SK-N-SH treated with all-trans-retinoic acid at 6 μM for 48 hours (cell line): ENCODE measurements around the gene SLC1A4.

ENCODE experiments used
- ATAC-seq: fragments of 200-7000 bp; cut with Tn5 transposase; 3 replicates; pipeline ENCODE4 v1.9.1; 2020; ENCODE audit warnings: mild to moderate bottlenecking, moderate library complexity
- ARNTL ChIP-seq: fragments of 450-650 bp; formaldehyde crosslinking; IDR thresholded peaks from 2 replicates; pipeline ENCODE4 v1.5.0; 2020; ENCODE audit warnings: low read depth, mild to moderate bottlenecking, moderate library complexity, borderline replicate concordance
- BACH2 ChIP-seq: fragments of 250-450 bp; sonication (Bioruptor Pico); IDR thresholded peaks from 2 replicates; pipeline ENCODE4 v1.9.0; 2021; ENCODE audit warnings: mild to moderate bottlenecking, borderline replicate concordance
- CSDC2 ChIP-seq: fragments of 250-450 bp; sonication (Bioruptor Pico); IDR thresholded peaks from 2 replicates; pipeline ENCODE4 v1.5.0; 2020; ENCODE audit warnings: mild to moderate bottlenecking, moderate library complexity
- ESRRG ChIP-seq: fragments of 250-450 bp; sonication (Bioruptor Pico); IDR thresholded peaks from 2 replicates; pipeline ENCODE4 v1.6.1; 2021; ENCODE audit warnings: mild to moderate bottlenecking
- ISL1 ChIP-seq: fragments of 250-450 bp; sonication (Bioruptor Pico); IDR thresholded peaks from 2 replicates; pipeline ENCODE4 v2.1.2; 2022; ENCODE audit warnings: mild to moderate bottlenecking, moderate library complexity
- OSR1 ChIP-seq: fragments of 250-450 bp; sonication (Bioruptor Pico); IDR thresholded peaks from 2 replicates; pipeline ENCODE4 v1.8.0; 2022; ENCODE audit warnings: moderate library complexity, mild to moderate bottlenecking, inconsistent platforms
- PATZ1 ChIP-seq: fragments of 250-450 bp; sonication (Bioruptor Pico); IDR thresholded peaks from 2 replicates; pipeline ENCODE4 v1.8.0; 2020; ENCODE audit warnings: mild to moderate bottlenecking, moderate library complexity, borderline replicate concordance
- POU6F1 ChIP-seq: fragments of 250-450 bp; sonication (Bioruptor Pico); IDR thresholded peaks from 2 replicates; pipeline ENCODE4 v1.8.0; 2021; ENCODE audit warnings: low read depth, mild to moderate bottlenecking, moderate library complexity, borderline replicate concordance
- PPARA ChIP-seq: fragments of 250-450 bp; sonication (Bioruptor Pico); IDR thresholded peaks from 2 replicates; pipeline ENCODE4 v1.5.0; 2020; ENCODE audit warnings: mild to moderate bottlenecking, borderline replicate concordance
- SNAI2 ChIP-seq: fragments of 250-450 bp; sonication (Bioruptor Pico); IDR thresholded peaks from 2 replicates; pipeline ENCODE4 v1.5.0; 2020; ENCODE audit warnings: mild to moderate bottlenecking, moderate library complexity
- TSHZ2 ChIP-seq: fragments of 250-450 bp; sonication (Bioruptor Pico); IDR thresholded peaks from 2 replicates; pipeline ENCODE4 v1.5.0; 2020; ENCODE audit warnings: mild to moderate bottlenecking, moderate library complexity
- ZC3H10 ChIP-seq: fragments of 250-450 bp; sonication (Bioruptor Pico); IDR thresholded peaks from 2 replicates; pipeline ENCODE4 v1.5.1; 2021; ENCODE audit warnings: mild to moderate bottlenecking, moderate library complexity
- ZFP3 ChIP-seq: fragments of 250-450 bp; sonication (Bioruptor Pico); IDR thresholded peaks from 2 replicates; pipeline ENCODE4 v1.5.0; 2020; ENCODE audit warnings: mild to moderate bottlenecking, moderate library complexity
- ZFP30 ChIP-seq: fragments of 450-650 bp; formaldehyde crosslinking; IDR thresholded peaks from 2 replicates; pipeline ENCODE4 v1.5.0; 2022; ENCODE audit warnings: mild to moderate bottlenecking, moderate library complexity
- ZNF565 ChIP-seq: fragments of 450-650 bp; formaldehyde crosslinking; conservative IDR thresholded peaks from 2 replicates; pipeline ENCODE4 v1.5.0; 2020; ENCODE audit warnings: low read depth, mild to moderate bottlenecking, moderate library complexity
- ZNF70 ChIP-seq: fragments of 450-650 bp; formaldehyde crosslinking; IDR thresholded peaks from 2 replicates; pipeline ENCODE4 v1.5.0; 2020; ENCODE audit warnings: mild to moderate bottlenecking, moderate library complexity
- TF ChIP-seq, protein P1 (sequence below): fragments of 250-450 bp; sonication (Bioruptor Pico); IDR thresholded peaks from 2 replicates; pipeline ENCODE4 v1.5.1; 2021; ENCODE audit warnings: mild to moderate bottlenecking, moderate library complexity
- TF ChIP-seq, protein P2 (sequence below): fragments of 250-450 bp; sonication (Bioruptor Pico); IDR thresholded peaks from 2 replicates; pipeline ENCODE4 v1.5.1; 2020; ENCODE audit warnings: low read depth, mild to moderate bottlenecking, moderate library complexity

Gene SLC1A4

DNA sequence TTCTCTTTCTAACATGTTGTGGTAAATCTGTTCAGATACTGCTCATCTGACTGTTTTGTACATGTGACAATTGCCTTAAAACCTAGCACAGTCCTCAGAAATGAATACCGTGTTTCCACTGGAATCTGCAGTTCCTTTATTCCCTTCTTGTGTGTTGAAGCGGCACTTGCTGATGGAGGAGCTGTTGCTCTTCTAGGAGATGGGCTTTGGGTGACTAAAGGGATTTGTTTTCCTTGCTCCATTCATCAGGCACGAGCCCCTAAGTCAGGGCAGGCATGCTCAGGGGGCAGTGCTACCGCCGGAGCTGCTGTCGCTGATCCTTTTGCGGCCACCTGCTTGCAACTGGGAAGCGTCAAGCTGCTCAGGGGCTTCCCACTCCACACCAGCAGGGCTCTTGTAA is 34.5 kb downstream of the SLC1A4 start:
- no peak for ATAC-seq
- TF ChIP-seq, protein P1, sequence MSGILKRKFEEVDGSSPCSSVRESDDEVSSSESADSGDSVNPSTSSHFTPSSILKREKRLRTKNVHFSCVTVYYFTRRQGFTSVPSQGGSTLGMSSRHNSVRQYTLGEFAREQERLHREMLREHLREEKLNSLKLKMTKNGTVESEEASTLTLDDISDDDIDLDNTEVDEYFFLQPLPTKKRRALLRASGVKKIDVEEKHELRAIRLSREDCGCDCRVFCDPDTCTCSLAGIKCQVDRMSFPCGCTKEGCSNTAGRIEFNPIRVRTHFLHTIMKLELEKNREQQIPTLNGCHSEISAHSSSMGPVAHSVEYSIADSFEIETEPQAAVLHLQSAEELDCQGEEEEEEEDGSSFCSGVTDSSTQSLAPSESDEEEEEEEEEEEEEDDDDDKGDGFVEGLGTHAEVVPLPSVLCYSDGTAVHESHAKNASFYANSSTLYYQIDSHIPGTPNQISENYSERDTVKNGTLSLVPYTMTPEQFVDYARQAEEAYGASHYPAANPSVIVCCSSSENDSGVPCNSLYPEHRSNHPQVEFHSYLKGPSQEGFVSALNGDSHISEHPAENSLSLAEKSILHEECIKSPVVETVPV (CRISPR knock-in tag), result no peak
- TF ChIP-seq, all 23 proteins: peak for 0

DNA sequence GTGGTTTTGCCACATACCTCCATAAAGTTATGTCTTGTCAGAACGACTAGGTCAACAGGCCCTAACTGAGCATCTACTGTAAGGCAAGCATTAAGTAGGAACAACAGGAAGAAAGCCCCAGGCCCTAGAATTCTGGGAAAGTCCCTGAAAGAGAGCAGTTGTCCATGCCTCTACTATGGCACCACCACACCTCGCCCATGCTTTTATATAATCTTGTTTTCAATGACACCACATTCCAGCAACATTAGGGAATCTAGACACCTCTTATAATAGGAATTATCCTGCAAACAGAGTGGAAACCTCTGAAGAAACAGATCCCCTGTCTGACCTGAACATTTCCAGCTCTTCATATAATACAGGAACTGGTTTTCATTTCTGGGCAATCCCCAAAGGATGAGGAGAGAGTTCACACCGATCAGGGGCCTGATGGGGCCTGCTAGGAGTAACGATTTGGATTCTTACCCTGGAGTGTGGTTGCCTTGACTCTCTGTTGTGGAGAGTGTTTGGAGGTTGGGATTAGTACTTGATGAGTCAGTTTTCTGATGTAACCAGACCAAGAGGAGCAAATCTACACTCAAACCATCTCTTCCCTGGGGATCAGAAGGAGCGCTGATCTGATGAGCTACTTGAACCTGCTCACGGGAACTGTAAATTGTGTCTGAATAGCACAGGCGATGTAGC is 35.1 kb downstream of the SLC1A4 start:
- TF ChIP-seq ZFP3 (CRISPR knock-in tag) (no peak), ZNF565 (no peak), ZFP30 (no peak), ISL1 (no peak), ZNF70 (CRISPR knock-in tag) (no peak), ARNTL (no peak), BACH2 (CRISPR knock-in tag) (no peak)
- TF ChIP-seq, protein P2, sequence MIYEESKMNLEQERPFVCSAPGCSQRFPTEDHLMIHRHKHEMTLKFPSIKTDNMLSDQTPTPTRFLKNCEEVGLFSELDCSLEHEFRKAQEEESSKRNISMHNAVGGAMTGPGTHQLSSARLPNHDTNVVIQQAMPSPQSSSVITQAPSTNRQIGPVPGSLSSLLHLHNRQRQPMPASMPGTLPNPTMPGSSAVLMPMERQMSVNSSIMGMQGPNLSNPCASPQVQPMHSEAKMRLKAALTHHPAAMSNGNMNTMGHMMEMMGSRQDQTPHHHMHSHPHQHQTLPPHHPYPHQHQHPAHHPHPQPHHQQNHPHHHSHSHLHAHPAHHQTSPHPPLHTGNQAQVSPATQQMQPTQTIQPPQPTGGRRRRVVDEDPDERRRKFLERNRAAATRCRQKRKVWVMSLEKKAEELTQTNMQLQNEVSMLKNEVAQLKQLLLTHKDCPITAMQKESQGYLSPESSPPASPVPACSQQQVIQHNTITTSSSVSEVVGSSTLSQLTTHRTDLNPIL (CRISPR knock-in tag), result no peak
- peak; percentile 48 for ATAC-seq

DNA sequence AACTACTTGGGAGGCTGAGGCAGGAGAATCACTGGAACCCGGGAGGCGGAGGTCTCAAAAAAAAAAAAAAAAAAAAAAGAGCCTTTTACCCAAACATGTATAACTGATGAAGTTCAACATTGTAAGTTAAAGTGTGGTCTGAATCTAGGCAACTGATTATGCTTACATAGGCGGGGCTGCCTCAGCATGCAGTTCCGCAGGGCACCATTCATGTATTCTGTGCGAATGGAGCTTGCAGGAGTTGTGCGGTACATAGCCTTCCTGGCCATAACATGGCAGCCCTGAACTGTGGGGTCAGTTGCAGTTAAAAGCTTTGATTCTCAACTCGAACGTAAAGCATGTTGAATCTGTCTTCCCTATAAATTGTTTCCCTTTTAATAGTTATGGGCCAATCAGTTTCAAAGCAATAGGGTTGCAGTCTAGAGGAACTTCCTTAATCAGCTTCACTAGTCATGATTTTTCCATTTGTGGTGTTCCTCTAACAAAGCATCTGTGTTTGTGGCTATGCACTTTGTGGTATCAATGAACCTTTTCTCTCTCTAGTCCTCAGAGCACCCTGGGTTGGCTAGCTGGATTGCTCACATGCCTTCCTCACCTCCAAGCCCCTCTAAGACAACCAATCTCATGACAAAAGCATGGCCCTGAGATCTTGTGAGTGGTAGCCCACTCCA is 36.4 kb downstream of the SLC1A4 start:
- no peak for TF ChIP-seq OSR1 (CRISPR knock-in tag)
- TF ChIP-seq CSDC2 (CRISPR knock-in tag), result no peak
- TF ChIP-seq, protein P2 (CRISPR knock-in tag), result no peak
- TF ChIP-seq SNAI2 (CRISPR knock-in tag), result no peak
- TF ChIP-seq BACH2 (CRISPR knock-in tag), result no peak
- no peak for TF ChIP-seq ZFP30
- no peak for TF ChIP-seq PATZ1 (CRISPR knock-in tag)
- TF ChIP-seq PPARA, result no peak
- no peak for TF ChIP-seq ZC3H10 (CRISPR knock-in tag)
- no peak for TF ChIP-seq ISL1
- no peak for TF ChIP-seq POU6F1 (CRISPR knock-in tag)
- TF ChIP-seq TSHZ2 (CRISPR knock-in tag), result no peak
- no peak for TF ChIP-seq ESRRG (CRISPR knock-in tag)
- ATAC-seq, result no peak
